ENCODE results near the gene PCDH19. TPM values are rescaled to one million over a fixed set of nuclear protein-coding genes. Genes with fewer than 3 reads are reported as not detected.

Gene PCDH19
- total and polyA plus RNA-seq, 2 experiments from 2014 or later, result 0.87 to 1.4 TPM

- Histone ChIP-seq H3K4me1 (ENCODE audit: insufficient read depth) (no peaks in the 10 kb centered on the region), H3K79me2 (replicated peaks; ENCODE audit: insufficient read depth) (no peaks in the 10 kb centered on the region), H3K27ac (ENCODE audit: low read depth) (no peak overlapping the region), H3K4me2 (no peak overlapping the region), H4K20me1 (replicated peaks; ENCODE audit: insufficient read depth) (no peaks in the 10 kb centered on the region), H3K36me3 (ENCODE audit: insufficient read depth) (no peaks in the 10 kb centered on the region), H3K27me3 (ENCODE audit: insufficient read depth) (no peaks in the 10 kb centered on the region), H3K9me2 (ENCODE audit: insufficient read depth) (no peaks in the 10 kb centered on the region), H2AFZ (no peak overlapping the region), H3K4me3 (no peak overlapping the region), H3F3A (replicated peaks; ENCODE audit: low read depth) (no peaks in the 10 kb centered on the region)
- no peak overlapping the region for H3K27ac Mint-ChIP-seq
- H3K4me1 Mint-ChIP-seq, result peaks cover 13% of the 10 kb centered on the region
- DNase-seq (ENCODE audit: low spot score), result no peak
- H3K27me3 Mint-ChIP-seq (ENCODE audit: insufficient read depth, low read depth, poor library complexity), result peaks cover 6% of the 10 kb centered on the region
- H3K9me3 Mint-ChIP-seq, result no peaks in the 10 kb centered on the region
- H3K36me3 Mint-ChIP-seq (ENCODE audit: low read depth), result no peaks in the 10 kb centered on the region
- ATAC-seq, result no peak
- no peak overlapping the region for H3K4me3 Mint-ChIP-seq
- no peak for TF ChIP-seq CREB1 (CRISPR knock-in tag; IDR thresholded peaks at IDR 0.05; ENCODE audit: low read depth)
Measured at GRCh38 chrX:100294965-100295364, 115.1 kb downstream of the PCDH19 start.

GRCh38 chrX:100289066-100289558, 121.0 kb downstream of the PCDH19 start:
- no peak overlapping the region for H2AFZ ChIP-seq
- H3K4me3 Mint-ChIP-seq, result no peak overlapping the region
- TF ChIP-seq CREB1 (CRISPR knock-in tag; IDR thresholded peaks at IDR 0.05; ENCODE audit: low read depth), result no peak
- TF ChIP-seq REST (IDR thresholded peaks at IDR 0.05; ENCODE audit: unreplicated experiment), result no peak
- TF ChIP-seq POLR2AphosphoS5 (IDR thresholded peaks at IDR 0.05; ENCODE audit: low read depth), result no peak
- no peak for TF ChIP-seq ZNF114 (CRISPR knock-in tag; IDR thresholded peaks at IDR 0.05)
- TF ChIP-seq EZH2phosphoT487 (IDR thresholded peaks at IDR 0.05; ENCODE audit: unreplicated experiment), result no peak
- no peak for TF ChIP-seq ZNF331 (CRISPR knock-in tag; IDR thresholded peaks at IDR 0.05; ENCODE audit: low read depth)
- no peak for TF ChIP-seq NANOG (IDR thresholded peaks at IDR 0.05; ENCODE audit: borderline replicate concordance)
- no peak for TF ChIP-seq EZH2 (IDR thresholded peaks at IDR 0.05; ENCODE audit: low read depth, unreplicated experiment)
- TF ChIP-seq ETS1 (IDR thresholded peaks at IDR 0.05), result no peak
- no peak for TF ChIP-seq STAT1 (IDR thresholded peaks at IDR 0.05; ENCODE audit: unreplicated experiment)
- TF ChIP-seq JUNB (IDR thresholded peaks at IDR 0.05; ENCODE audit: unreplicated experiment), result no peak
- TF ChIP-seq CTCF (conservative IDR thresholded peaks at IDR 0.05; ENCODE audit: low read depth in 2 of 2), result no peak

More at GRCh38 chrX:100289066-100289558, 121.0 kb downstream of the PCDH19 start:
- Mint-ChIP-seq H3K4me1 (peaks cover 7% of the 10 kb centered on the region; the same call in 2 of the 3 replicates), H3K36me3 (ENCODE audit: low read depth) (no peaks in the 10 kb centered on the region), H3K9me3 (no peaks in the 10 kb centered on the region), H3K27me3 (ENCODE audit: insufficient read depth, low read depth, poor library complexity) (peaks cover 2% of the 10 kb centered on the region), H3K27ac (no peak overlapping the region)
- Histone ChIP-seq H3K4me2 (no peak overlapping the region), H3K79me2 (replicated peaks; ENCODE audit: insufficient read depth) (no peaks in the 10 kb centered on the region), H4K20me1 (replicated peaks; ENCODE audit: insufficient read depth) (no peaks in the 10 kb centered on the region), H3K4me1 (ENCODE audit: insufficient read depth) (no peaks in the 10 kb centered on the region), H3F3A (replicated peaks; ENCODE audit: low read depth) (no peaks in the 10 kb centered on the region), H3K4me3 (no peak overlapping the region), H3K27ac (ENCODE audit: low read depth) (no peak overlapping the region), H3K9me2 (ENCODE audit: insufficient read depth) (no peaks in the 10 kb centered on the region), H3K36me3 (ENCODE audit: insufficient read depth) (no peaks in the 10 kb centered on the region), H3K27me3 (ENCODE audit: insufficient read depth) (no peaks in the 10 kb centered on the region)
- DNase-seq (ENCODE audit: low spot score), result no peak
- ATAC-seq, result no peak
